Lower leg skin (tissue), 4 donors: ENCODE data around the gene SMAD6. TPM values are rescaled to one million over a fixed set of nuclear protein-coding genes. Genes with fewer than 3 reads are reported as not detected.

Experiments
- DNase-seq, 2 donors: peaks; one replicate each; pipeline ENCODE4 v3.0.0-alpha.2; 2019; ENCODE audit warnings: low spot score in 2 of 2
- H3K4me3 ChIP-seq: fragments of 200-600 bp; sonication (generic); 2 replicates; pipeline ENCODE4 v1.5.1; 2017; ENCODE audit warnings: mild to moderate bottlenecking, low read depth; ENCODE audit not compliant: poor library complexity, severe bottlenecking
- CTCF ChIP-seq, 3 donors: fragments of 450-650 bp; IDR thresholded peaks; one replicate each; pipeline ENCODE4 v1.5.1; 2016; ENCODE audit warnings: antibody characterized with exemption in 3 of 3, mild to moderate bottlenecking in 3 of 3, moderate library complexity in 2 of 3
- POLR2A ChIP-seq, 2 donors: fragments of 450-650 bp; IDR thresholded peaks; one replicate each; pipeline ENCODE4 v1.6.1; 2016 to 2017; ENCODE audit warnings: antibody characterized with exemption in 2 of 2, mild to moderate bottlenecking in 1 of 2, moderate library complexity in 1 of 2
- WGBS, 2 donors: methylation state at CpG; one replicate each; pipeline ENCODE4 v1.1.5; 2018; 5-methylcytosine and 5-hydroxymethylcytosine counted together
- intact Hi-C: fragments of 100-400 bp; cut with DNase I; formaldehyde crosslinking; loops from one replicate; pipeline ENCODE4 v1.15.0; 2023; ENCODE audit warnings: low total_unique reads
- total RNA-seq, 4 donors: library from RNA; depleted of rRNA; stranded (reverse); fragments of >200 nt; gene quantifications; one replicate each; pipeline ENCODE4 v1.1.0, GENCODE V29; 2016

SMAD6 gene
- total RNA-seq, 4 donors from 2014 or later = 2.0 to 9.1 (median 6.7) TPM

- TF ChIP-seq CTCF (IDR thresholded peaks at IDR 0.05) = no peak
- no peak for TF ChIP-seq POLR2A (IDR thresholded peaks at IDR 0.05)
- H3K4me3 ChIP-seq = no peak overlapping the region
- DNase-seq = no peak
- intact Hi-C loops = no loop called here
- WGBS, 2 donors = 94% methylated on average over 8 of the region's 8 CpGs
These were observed 16.4 kb downstream of the SMAD6 start for GRCh38 chr15:66718220-66718988.

- WGBS, 2 donors = 87 to 93% methylated on average over 8 to 10 of the region's 10 CpGs
- no peak for DNase-seq
- no peak overlapping the region for H3K4me3 ChIP-seq
- TF ChIP-seq POLR2A (IDR thresholded peaks at IDR 0.05) = no peak
- no peak for TF ChIP-seq CTCF (IDR thresholded peaks at IDR 0.05)
- intact Hi-C loops = no loop called here
These were observed 17.4 kb downstream of the SMAD6 start for GRCh38 chr15:66719471-66719870.

GRCh38 chr15:66720206-66721010 lies 18.4 kb downstream of the SMAD6 start:
- intact Hi-C loops = no loop called here
- DNase-seq = no peak
- TF ChIP-seq POLR2A (IDR thresholded peaks at IDR 0.05) = no peak
- TF ChIP-seq CTCF (IDR thresholded peaks at IDR 0.05) = no peak
- H3K4me3 ChIP-seq = no peak overlapping the region
- 63 to 67% methylated on average over 9 of the region's 9 CpGs for WGBS, 2 donors

- H3K4me3 ChIP-seq = no peak overlapping the region
- no peak for DNase-seq
- intact Hi-C loops = no loop called here
- TF ChIP-seq POLR2A (IDR thresholded peaks at IDR 0.05) = no peak
- TF ChIP-seq CTCF (IDR thresholded peaks at IDR 0.05) = no peak
- WGBS, 2 donors = 87 to 88% methylated on average over 8 of the region's 8 CpGs
These were observed 19.0 kb downstream of the SMAD6 start for GRCh38 chr15:66721020-66721419.

- 79 to 86% methylated on average over 4 of the region's 4 CpGs for WGBS, 2 donors
- intact Hi-C loops = no loop called here
- no peak overlapping the region for H3K4me3 ChIP-seq
- no peak for DNase-seq
- TF ChIP-seq CTCF (IDR thresholded peaks at IDR 0.05) (no peak), POLR2A (IDR thresholded peaks at IDR 0.05) (no peak)
These were observed 19.5 kb downstream of the SMAD6 start for GRCh38 chr15:66721501-66721937.
